ENCODE data around the gene NIPAL4. TPM values are rescaled to one million over a fixed set of nuclear protein-coding genes. Genes with fewer than 3 reads are reported as not detected.

NIPAL4 gene
- polyA plus RNA-seq, 1 donor from 2014 or later: 2.2 TPM

Other genes with a start within 250 kb of the NIPAL4 start
- 366 TPM for gene CYFIP2, start 194.1 kb upstream of the NIPAL4 start, polyA plus RNA-seq
- 45.1 TPM for gene ADAM19, start 115.6 kb downstream of the NIPAL4 start, polyA plus RNA-seq
- 0.81 TPM for gene SOX30, start 192.2 kb downstream of the NIPAL4 start, polyA plus RNA-seq
- gene C5orf52, start 211.3 kb downstream of the NIPAL4 start, polyA plus RNA-seq: not detected

Measured in IgD-negative memory B cell (primary cell).